ENCODE measurements around the gene PSMD1. TPM values are rescaled to one million over a fixed set of nuclear protein-coding genes. Genes with fewer than 3 reads are reported as not detected.

Gene PSMD1
- total RNA-seq, 4 donors from 2014 or later: 47.9 to 79.3 (median 61.9) TPM

GRCh38 chr2:231169488-231169887 lies 112.8 kb downstream of the PSMD1 start:
- Histone ChIP-seq H3K36me3 (peaks cover 0 to 88% (median 0%) of the 10 kb centered on the region in 3 donors), H3K4me3 (no peak overlapping the region), H3K27ac (no peak overlapping the region), H3K9me3 (no peaks in the 10 kb centered on the region), H3K4me1 (no peaks in the 10 kb centered on the region), H3K27me3 (no peaks in the 10 kb centered on the region)
- TF ChIP-seq, protein P1, sequence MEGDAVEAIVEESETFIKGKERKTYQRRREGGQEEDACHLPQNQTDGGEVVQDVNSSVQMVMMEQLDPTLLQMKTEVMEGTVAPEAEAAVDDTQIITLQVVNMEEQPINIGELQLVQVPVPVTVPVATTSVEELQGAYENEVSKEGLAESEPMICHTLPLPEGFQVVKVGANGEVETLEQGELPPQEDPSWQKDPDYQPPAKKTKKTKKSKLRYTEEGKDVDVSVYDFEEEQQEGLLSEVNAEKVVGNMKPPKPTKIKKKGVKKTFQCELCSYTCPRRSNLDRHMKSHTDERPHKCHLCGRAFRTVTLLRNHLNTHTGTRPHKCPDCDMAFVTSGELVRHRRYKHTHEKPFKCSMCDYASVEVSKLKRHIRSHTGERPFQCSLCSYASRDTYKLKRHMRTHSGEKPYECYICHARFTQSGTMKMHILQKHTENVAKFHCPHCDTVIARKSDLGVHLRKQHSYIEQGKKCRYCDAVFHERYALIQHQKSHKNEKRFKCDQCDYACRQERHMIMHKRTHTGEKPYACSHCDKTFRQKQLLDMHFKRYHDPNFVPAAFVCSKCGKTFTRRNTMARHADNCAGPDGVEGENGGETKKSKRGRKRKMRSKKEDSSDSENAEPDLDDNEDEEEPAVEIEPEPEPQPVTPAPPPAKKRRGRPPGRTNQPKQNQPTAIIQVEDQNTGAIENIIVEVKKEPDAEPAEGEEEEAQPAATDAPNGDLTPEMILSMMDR (IDR thresholded peaks at IDR 0.05): no peak
- TF ChIP-seq POLR2A (IDR thresholded peaks at IDR 0.05) (no peak), EP300 (IDR thresholded peaks at IDR 0.05) (no peak)
- no peak for DNase-seq (ENCODE audit: low spot score in 2 of 2)
- WGBS, 2 donors: 79 to 82% methylated on average over 3 of the region's 3 CpGs

DNA sequence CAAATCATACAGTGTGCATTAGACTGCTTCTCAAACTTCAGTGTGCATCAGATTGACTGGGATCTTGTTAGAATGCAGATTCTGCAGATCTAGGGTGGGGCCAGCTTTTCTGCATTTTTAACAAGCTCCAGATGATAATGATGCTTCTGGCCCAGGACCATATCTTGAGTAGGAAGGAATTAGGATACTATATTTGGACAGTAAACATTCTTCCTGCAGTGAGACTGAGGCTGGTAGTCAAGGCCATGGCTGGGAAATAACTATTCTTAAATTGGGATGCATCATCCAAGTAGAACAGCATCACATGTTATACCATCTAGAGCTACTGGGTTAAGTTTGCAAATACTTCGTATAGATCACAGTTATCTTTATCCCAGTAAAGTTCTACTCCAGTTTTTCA lies 113.4 kb downstream of the PSMD1 start:
- 68 to 72% methylated on average over 1 of the region's 1 CpG for WGBS, 2 donors
- DNase-seq (ENCODE audit: low spot score in 2 of 2): no peak
- Histone ChIP-seq H3K4me1 (no peaks in the 10 kb centered on the region), H3K27me3 (no peaks in the 10 kb centered on the region), H3K9me3 (no peaks in the 10 kb centered on the region), H3K36me3 (peaks cover 0 to 89% (median 0%) of the 10 kb centered on the region in 3 donors), H3K4me3 (no peak overlapping the region), H3K27ac (no peak overlapping the region)
- TF ChIP-seq, protein P1 (IDR thresholded peaks at IDR 0.05): no peak
- no peak for TF ChIP-seq EP300 (IDR thresholded peaks at IDR 0.05)
- no peak for TF ChIP-seq POLR2A (IDR thresholded peaks at IDR 0.05)

GRCh38 chr2:231172025-231172424 lies 115.4 kb downstream of the PSMD1 start:
- TF ChIP-seq EP300 (IDR thresholded peaks at IDR 0.05): no peak
- no peak for TF ChIP-seq POLR2A (IDR thresholded peaks at IDR 0.05)
- TF ChIP-seq, protein P1 (IDR thresholded peaks at IDR 0.05): no peak
- no peaks in the 10 kb centered on the region for H3K27me3 ChIP-seq
- peaks cover 0 to 82% (median 0%) of the 10 kb centered on the region in 3 donors for H3K36me3 ChIP-seq
- no peaks in the 10 kb centered on the region for H3K9me3 ChIP-seq
- WGBS, 2 donors: 88 to 91% methylated on average over 3 of the region's 3 CpGs
- no peak for DNase-seq (ENCODE audit: low spot score in 2 of 2)
- H3K27ac ChIP-seq: no peak overlapping the region
- no peaks in the 10 kb centered on the region for H3K4me1 ChIP-seq
- H3K4me3 ChIP-seq: no peak overlapping the region

- H3K27me3 ChIP-seq: no peaks in the 10 kb centered on the region
- DNase-seq (ENCODE audit: low spot score in 2 of 2): no peak
- 36 to 39% methylated on average over 2 of the region's 2 CpGs for WGBS, 2 donors
- peaks cover 0 to 64% (median 0%) of the 10 kb centered on the region in 3 donors for H3K36me3 ChIP-seq
- H3K27ac ChIP-seq: no peak overlapping the region
- no peak overlapping the region for H3K4me3 ChIP-seq
- no peaks in the 10 kb centered on the region for H3K9me3 ChIP-seq
- H3K4me1 ChIP-seq: no peaks in the 10 kb centered on the region
- TF ChIP-seq EP300 (IDR thresholded peaks at IDR 0.05) (no peak), POLR2A (IDR thresholded peaks at IDR 0.05) (no peak)
- TF ChIP-seq, protein P1 (IDR thresholded peaks at IDR 0.05): no peak
Measured at GRCh38 chr2:231174211-231174651, 117.6 kb downstream of the PSMD1 start.

DNA sequence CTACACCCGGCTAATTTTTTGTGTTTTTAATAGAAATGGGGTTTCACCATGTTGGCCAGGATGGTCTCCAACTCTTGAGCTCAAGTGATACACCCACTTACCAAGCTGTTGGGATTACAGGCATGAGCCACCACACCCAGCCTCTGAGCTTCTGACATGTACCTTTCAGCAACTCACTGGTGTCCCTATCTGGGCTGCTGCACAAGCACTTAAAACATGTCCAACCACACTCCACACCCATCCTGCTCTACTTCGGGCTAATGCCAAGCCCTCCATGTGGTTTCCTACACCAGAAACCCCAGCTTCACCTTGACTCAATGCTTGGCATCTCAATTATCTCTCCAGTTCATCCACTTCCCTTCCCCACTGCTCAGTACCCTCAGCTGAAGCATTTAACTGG lies 119.4 kb downstream of the PSMD1 start:
- WGBS, 2 donors: 79 to 89% methylated on average over 2 of the region's 2 CpGs
- no peak overlapping the region for H3K27ac ChIP-seq
- H3K27me3 ChIP-seq: no peaks in the 10 kb centered on the region
- H3K9me3 ChIP-seq: no peaks in the 10 kb centered on the region
- DNase-seq (ENCODE audit: low spot score in 2 of 2): no peak
- TF ChIP-seq, protein P1 (IDR thresholded peaks at IDR 0.05): no peak
- no peak for TF ChIP-seq EP300 (IDR thresholded peaks at IDR 0.05)
- no peak for TF ChIP-seq POLR2A (IDR thresholded peaks at IDR 0.05)
- H3K36me3 ChIP-seq: peaks cover 0 to 49% (median 0%) of the 10 kb centered on the region in 3 donors
- no peaks in the 10 kb centered on the region for H3K4me1 ChIP-seq
- no peak overlapping the region for H3K4me3 ChIP-seq
